Chondrocyte (in vitro differentiated cells): ENCODE data around the gene PARVB. TPM values are rescaled to one million over a fixed set of nuclear protein-coding genes. Genes with fewer than 3 reads are reported as not detected.
"Not testable (repeated sequence)": the region's sequence is repeated elsewhere in the genome, so short reads cannot be mapped to it uniquely, and the experiment has no call there.

ENCODE experiments used
- DNase-seq: peaks from one replicate; pipeline ENCODE4 v3.0.0; 2021; ENCODE audit warnings: mixed read lengths, low spot score
- H3K27ac Mint-ChIP-seq: one replicate; pipeline ENCODE4 v1.8.0; 2021; ENCODE audit warnings: mild to moderate bottlenecking, moderate library complexity, mixed read lengths; ENCODE audit not compliant: unreplicated experiment
- H3K27me3 Mint-ChIP-seq: 2 replicates; pipeline ENCODE4 v1.8.0; 2021; ENCODE audit warnings: low read depth, mixed read lengths
- H3K36me3 Mint-ChIP-seq: 2 replicates; pipeline ENCODE4 v1.8.0; 2021; ENCODE audit warnings: low read depth, mixed read lengths
- H3K4me1 Mint-ChIP-seq: 2 replicates; pipeline ENCODE4 v1.8.0; 2021; ENCODE audit warnings: low read depth, mild to moderate bottlenecking, mixed read lengths
- H3K4me3 Mint-ChIP-seq: one replicate; pipeline ENCODE4 v1.8.0; 2021; ENCODE audit warnings: mild to moderate bottlenecking, moderate library complexity, mixed read lengths; ENCODE audit not compliant: unreplicated experiment
- H3K9me3 Mint-ChIP-seq: 2 replicates; pipeline ENCODE4 v1.8.0; 2021; ENCODE audit warnings: low read depth, mixed read lengths
- CTCF ChIP-seq: fragments of 200-600 bp; sonication (generic); IDR thresholded peaks from 2 replicates; pipeline ENCODE4 v1.5.0; 2021; ENCODE audit warnings: antibody characterized with exemption, mild to moderate bottlenecking, moderate library complexity
- total RNA-seq: library from RNA; stranded (reverse); gene quantifications from 3 replicates; pipeline ENCODE4 v1.2.1, GENCODE V29; 2021

The PARVB gene
- total RNA-seq, 1 donor from 2014 or later: 33.6 TPM

- H3K9me3 Mint-ChIP-seq: no peaks in the 10 kb centered on the region
- H3K27me3 Mint-ChIP-seq: no peaks in the 10 kb centered on the region
- TF ChIP-seq CTCF: no peak
- H3K4me1 Mint-ChIP-seq: no peaks in the 10 kb centered on the region
- peak; percentile 21 for DNase-seq
- no peak overlapping the region for H3K4me3 Mint-ChIP-seq
- no peak overlapping the region for H3K27ac Mint-ChIP-seq
- peaks cover 5% of the 10 kb centered on the region for H3K36me3 Mint-ChIP-seq
These were observed 84.0 kb downstream of the PARVB start for GRCh38 chr22:44108076-44108475.

DNA sequence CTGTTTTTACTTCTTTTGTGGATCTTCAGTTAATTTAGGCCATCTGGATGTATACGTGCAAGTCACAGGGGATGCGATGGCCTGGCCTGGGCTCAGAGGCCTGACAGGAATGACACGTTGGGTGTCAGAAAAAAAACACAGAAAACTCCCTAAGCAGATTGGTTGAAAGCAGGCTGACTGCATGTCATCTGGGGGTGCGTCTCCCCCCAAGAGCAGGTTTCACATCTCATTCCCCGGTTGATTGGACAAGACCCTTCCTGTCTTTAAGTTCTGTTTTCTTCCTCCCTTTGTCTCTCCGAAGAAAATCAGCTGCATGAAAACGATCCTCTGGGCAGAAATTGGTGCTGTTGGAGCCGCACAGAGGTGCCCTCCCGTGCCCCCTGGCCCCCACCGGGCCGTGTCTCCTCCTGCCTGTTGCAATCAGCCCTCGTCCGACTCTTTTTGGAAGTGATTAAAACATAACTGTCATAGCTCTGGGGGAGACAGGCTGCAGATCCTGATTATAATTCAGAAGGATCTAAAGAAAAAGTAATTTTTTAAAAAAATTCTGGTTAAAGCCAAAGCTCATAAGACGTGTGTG is 84.8 kb downstream of the PARVB start:
- no peak overlapping the region for H3K27ac Mint-ChIP-seq
- H3K27me3 Mint-ChIP-seq: no peaks in the 10 kb centered on the region
- H3K4me1 Mint-ChIP-seq: no peaks in the 10 kb centered on the region
- peak; percentile 20 for DNase-seq
- no peak overlapping the region for H3K4me3 Mint-ChIP-seq
- H3K36me3 Mint-ChIP-seq: peaks cover 4% of the 10 kb centered on the region
- TF ChIP-seq CTCF: no peak
- H3K9me3 Mint-ChIP-seq: no peaks in the 10 kb centered on the region

DNA sequence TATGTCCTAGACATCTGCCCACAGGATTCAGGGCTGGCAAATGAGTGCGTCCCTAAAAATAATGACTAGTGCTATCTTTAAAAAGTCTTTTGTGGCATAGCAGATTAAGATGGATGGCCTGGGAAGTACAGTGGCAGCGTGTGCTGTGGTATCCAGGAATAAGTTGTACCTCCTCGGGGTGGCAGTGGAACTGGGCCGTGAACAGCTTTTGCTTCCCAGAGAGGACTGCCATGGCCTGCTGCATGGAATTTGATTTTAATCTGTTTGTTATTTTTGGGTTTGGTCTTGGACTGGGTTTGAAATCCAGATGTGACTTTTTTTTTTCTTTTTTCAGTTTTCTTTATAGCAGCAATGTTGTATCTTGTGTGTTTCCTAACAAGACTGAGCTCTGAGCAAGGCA is 85.3 kb downstream of the PARVB start:
- H3K36me3 Mint-ChIP-seq: peaks cover 2% of the 10 kb centered on the region
- no peaks in the 10 kb centered on the region for H3K9me3 Mint-ChIP-seq
- H3K27me3 Mint-ChIP-seq: no peaks in the 10 kb centered on the region
- DNase-seq: no peak
- H3K27ac Mint-ChIP-seq: no peak overlapping the region
- TF ChIP-seq CTCF: no peak
- H3K4me3 Mint-ChIP-seq: no peak overlapping the region
- no peaks in the 10 kb centered on the region for H3K4me1 Mint-ChIP-seq

DNA sequence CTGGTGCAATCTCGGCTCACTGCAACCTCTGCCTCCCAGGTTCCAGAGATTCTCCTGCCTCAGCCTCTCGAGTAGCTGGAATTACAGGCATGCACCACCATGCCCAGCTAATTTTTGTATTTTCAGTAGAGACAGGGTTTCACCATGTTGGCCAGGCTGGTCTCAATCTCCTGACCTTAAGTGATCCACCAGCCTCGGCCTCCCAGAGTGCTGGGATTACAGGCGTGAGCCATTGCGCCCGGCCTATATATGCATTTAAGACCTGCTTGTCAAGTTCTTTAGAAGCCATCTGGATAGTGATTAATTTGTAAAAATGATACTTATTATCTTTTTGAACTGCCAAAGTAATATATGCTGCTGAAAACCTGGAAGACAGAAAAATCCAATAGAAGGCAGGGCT is 86.6 kb downstream of the PARVB start:
- H3K36me3 Mint-ChIP-seq, H3K4me3 Mint-ChIP-seq, H3K27me3 Mint-ChIP-seq, H3K4me1 Mint-ChIP-seq, H3K27ac Mint-ChIP-seq, H3K9me3 Mint-ChIP-seq: not testable (repeated sequence)
- DNase-seq: peak; percentile 12

- H3K4me3 Mint-ChIP-seq: no peak overlapping the region
- H3K4me1 Mint-ChIP-seq: no peaks in the 10 kb centered on the region
- H3K36me3 Mint-ChIP-seq: peaks cover 2% of the 10 kb centered on the region
- no peaks in the 10 kb centered on the region for H3K9me3 Mint-ChIP-seq
- no peak for TF ChIP-seq CTCF
- no peak overlapping the region for H3K27ac Mint-ChIP-seq
- DNase-seq: peak; percentile 25
- no peaks in the 10 kb centered on the region for H3K27me3 Mint-ChIP-seq
These were observed 87.6 kb downstream of the PARVB start for GRCh38 chr22:44111562-44112155.

- Mint-ChIP-seq H3K27ac (no peak overlapping the region), H3K4me1 (no peaks in the 10 kb centered on the region), H3K36me3 (peaks cover 2% of the 10 kb centered on the region), H3K4me3 (no peak overlapping the region), H3K27me3 (no peaks in the 10 kb centered on the region), H3K9me3 (no peaks in the 10 kb centered on the region)
- peak; percentile 56 for DNase-seq
- no peak for TF ChIP-seq CTCF
These were observed 88.1 kb downstream of the PARVB start for GRCh38 chr22:44112191-44112590.
